GM18858 (cell line): ENCODE measurements around the gene ZFAND6.
A peak's percentile ranks its signal among the peaks of the same experiment; 100 is the strongest.

ENCODE experiments used
- ATAC-seq: cut with Tn5 transposase; IDR thresholded peaks from one replicate; pipeline ENCODE4 v1.9.1; 2021; ENCODE audit not compliant: unreplicated experiment

ZFAND6 gene

DNA sequence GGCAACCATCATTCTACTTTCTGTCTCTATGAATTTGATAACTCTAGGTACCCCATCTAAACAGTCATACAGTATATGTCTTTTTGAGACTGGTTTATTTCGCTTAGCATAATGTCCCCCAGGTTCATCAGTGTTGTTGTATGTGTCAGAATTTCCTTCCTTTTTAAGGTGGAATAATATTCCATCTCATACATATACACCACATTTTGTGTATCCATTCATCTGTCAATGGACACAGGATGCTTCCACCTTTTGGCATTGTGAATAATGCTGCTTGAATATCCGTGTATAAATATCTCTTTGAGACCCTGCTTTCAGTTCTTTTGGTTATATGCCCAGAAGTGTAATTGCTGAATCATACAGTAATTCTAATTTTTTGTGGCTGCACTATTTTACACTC lies 10.4 kb upstream of the ZFAND6 start:
- no peak for ATAC-seq

DNA sequence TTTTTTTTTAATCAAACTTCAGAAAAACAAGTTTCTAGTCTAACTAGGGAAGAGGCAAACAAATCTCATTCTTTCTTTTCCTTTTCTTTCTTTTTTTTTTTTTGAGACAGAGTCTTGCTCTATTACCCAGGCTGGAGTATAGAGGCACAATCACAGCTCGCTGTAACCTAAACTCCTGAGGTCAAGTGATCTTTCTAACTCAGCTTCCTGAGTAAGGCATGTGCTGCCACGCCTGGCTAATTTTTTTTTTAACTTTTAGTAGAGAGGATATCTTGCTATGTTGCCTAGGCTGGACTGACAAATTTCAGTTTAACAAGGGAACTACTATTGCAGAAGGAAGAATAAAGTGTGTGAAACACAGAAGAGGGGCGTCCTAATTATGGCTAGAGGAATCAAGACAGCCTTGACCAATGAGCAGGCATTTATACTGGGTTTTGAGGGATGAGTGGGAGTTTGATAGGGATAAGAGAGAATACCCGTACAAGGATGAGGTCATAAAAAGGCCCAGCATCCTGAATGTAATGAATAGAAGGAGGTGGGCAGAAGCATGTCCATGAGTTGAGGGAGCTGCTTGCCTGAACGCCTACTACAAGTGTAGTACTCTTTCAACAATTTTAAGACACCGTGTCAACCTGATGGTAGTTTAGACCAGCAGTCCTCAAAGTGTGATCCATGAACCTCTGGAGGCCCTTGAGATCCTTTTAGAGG lies 6.7 kb upstream of the ZFAND6 start:
- no peak for ATAC-seq

DNA sequence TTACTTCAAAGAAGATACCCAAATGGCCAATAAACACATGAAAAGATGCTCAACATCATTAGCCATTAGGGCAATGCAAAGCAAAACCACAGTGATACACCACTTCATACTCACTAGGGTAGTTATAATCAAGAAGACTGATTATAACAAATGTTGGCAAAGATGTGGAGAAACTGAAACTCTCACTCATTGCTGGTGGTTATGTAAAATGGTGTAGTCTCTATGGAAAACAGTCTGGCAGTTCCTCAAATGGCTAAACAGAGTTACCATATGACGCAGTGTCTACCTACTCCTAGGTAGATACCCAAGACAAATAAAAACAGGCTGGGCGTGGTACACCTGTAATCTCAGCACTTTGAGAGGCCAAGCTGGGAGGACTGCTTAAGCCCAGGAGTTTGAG lies 3.5 kb upstream of the ZFAND6 start:
- no peak for ATAC-seq

DNA sequence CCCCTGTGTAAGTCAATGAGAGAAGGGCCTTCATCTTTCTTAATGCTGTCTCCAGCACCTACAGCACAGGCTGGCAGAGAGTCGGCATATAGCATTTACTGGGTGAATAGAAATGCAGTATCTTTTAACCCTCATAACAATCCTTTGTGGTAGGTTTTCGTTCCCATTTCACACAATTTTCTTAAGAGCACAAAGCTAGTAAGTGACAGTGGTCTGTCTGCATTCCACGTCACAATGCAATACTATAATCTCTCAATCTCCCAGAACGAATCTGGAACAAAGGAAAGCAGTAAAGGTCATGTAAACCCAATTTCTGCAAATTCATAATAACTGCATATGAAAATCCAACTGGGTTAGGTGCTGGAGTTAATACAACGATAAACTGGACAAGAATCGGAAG lies 1.4 kb upstream of the ZFAND6 start:
- no peak for ATAC-seq

DNA sequence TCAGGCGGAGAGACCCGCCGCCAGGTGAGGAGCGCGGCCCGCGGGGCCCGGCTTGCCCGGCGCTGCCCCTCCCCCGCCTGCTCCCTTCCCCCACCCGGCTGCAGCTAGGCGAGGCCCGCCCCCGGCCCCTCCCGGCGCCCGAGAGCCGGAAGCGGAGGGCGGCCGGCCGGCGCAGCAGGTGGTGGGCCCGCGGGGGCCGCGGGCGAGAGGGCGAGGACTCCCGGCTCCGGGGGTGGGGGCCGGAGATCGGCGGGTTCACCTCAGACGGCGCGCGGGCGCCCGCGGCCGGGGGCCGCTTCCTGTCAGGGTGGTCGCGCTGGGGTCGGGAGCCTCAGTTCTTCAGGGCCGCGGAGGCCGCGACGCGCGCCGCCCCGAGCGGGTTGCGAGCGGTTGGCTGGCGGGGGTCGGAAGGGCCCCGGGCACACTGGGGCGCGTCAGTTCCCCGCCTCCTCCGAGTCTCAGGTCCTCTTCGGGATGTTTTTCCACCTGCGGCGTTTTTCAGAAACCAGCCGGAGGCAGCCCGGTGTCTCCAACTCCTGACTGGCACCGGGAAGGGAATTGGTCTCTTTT lies 395 bp downstream of the ZFAND6 start:
- no peak for ATAC-seq

DNA sequence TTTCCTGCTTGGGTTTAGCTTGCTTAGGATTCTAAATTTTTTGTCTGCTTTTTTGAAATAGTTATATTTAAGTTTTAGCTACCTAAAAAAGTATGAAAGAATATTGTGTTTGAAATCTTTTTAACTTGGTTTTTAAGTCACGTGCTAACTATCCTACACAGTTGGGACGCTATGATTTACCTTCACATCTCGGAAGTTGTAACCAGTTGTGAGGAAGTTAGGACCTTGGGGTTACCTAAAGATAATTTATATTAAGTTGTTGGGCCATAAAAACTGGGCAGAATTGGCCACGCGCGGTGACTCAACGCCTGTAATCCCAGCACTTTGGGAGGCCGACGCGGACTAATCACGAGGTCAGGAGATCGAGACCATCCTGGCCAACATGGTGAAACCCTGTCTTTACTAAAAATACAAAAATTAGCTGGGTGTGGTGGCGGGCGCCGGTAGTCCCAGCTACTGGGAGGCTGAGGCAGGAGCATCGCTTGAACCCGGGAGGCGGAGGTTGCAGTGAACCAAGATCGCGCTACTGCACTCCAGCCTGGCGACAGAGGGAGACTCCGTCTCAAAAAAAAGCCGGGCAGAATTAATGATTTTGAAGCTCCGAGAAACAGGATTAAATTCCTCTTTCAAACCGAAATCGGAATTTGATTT lies 1.0 kb downstream of the ZFAND6 start:
- ATAC-seq: no peak

DNA sequence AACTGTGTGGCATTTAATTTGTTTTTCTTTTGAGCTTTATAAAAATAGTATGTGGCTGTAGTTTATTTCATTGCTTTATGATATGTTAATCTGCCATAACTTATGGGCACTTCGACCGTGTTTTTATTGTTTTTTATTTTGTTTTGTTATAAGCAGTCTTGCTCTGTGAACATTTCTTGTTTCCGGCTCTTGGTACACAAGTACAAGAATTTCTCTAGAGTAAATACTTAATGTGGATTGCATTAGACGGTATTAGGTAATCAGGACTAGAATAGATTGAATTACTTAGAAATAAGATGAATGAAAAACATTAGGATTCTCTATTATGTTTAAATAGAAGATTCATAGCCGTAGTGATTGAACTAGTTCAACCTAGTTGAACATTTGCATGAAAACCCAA lies 2.1 kb downstream of the ZFAND6 start:
- no peak for ATAC-seq

DNA sequence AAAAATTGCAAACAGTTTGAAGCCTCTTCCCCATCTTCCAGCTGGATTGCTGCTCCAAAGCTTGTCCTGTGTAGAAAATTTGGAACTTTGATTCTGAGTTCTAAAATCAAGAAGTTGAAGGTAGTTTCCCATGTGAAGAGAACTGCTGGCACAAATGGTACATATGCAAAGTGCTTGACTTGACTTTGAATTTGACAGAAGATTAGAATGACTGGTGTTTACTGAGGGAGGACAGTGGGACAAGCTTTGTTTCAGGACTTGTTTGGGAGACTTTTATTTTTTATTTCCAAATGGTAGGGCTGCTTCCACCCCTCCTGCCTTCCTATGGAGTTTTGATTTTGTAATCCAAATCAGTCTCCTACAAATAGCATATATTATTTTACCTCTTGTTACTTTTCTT lies 7.4 kb downstream of the ZFAND6 start:
- no peak for ATAC-seq

DNA sequence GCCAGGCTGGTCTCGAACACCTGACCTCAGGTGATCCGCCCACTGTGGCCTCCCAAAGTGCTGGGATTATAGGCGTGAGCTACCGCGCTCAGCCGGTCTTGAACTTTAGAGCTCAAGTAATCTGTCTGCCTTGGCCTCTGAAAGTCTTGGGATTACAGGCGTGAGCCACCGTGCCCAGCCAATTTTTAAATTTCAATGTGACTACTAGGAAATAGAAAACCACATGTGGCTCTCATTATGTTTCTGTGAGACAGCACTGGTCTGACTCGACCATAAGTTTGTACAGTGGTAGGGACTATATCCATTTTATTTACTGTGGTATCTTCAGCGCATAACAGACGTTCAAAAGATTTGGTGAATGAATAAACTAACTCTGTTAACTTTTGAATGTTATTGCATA lies 9.1 kb downstream of the ZFAND6 start:
- ATAC-seq: no peak

DNA sequence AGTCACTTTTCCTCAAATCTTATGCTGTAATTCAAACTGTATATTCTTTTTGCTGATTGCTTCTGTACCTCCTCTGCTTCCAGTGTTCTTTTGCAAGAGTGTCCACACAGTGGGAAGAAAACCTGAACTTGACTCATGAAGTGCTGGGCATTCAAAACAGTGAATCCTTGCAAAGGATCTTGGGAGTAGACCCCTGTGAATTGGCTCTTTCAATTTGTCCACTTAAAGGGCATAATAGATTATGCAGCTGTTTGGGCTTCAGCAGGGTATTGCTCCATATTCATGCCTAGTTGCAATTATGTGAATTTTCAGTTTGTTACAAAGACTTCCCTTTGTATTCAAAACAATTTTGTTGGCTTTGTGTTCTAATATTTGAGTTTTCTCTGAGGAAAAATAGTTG lies 11.4 kb downstream of the ZFAND6 start:
- no peak for ATAC-seq

DNA sequence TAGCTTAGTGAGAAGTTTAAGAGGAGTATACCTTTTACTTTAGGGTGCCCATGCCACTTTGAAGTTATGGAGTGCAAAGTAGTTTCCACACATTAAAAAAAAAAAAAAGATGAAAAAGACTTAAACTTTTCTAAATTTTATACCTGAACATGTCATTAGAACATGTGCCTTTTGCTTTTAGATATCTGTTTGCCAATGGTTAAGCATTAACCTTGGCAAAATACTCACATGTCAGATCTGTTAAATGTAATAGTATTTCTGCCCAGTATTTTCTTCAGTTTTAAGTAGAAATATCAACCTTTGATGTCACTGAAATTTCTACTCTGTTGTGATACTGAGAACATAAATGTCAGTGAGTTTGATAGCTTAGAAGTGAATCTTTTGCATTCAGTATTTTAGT lies 12.2 kb downstream of the ZFAND6 start:
- no peak for ATAC-seq

DNA sequence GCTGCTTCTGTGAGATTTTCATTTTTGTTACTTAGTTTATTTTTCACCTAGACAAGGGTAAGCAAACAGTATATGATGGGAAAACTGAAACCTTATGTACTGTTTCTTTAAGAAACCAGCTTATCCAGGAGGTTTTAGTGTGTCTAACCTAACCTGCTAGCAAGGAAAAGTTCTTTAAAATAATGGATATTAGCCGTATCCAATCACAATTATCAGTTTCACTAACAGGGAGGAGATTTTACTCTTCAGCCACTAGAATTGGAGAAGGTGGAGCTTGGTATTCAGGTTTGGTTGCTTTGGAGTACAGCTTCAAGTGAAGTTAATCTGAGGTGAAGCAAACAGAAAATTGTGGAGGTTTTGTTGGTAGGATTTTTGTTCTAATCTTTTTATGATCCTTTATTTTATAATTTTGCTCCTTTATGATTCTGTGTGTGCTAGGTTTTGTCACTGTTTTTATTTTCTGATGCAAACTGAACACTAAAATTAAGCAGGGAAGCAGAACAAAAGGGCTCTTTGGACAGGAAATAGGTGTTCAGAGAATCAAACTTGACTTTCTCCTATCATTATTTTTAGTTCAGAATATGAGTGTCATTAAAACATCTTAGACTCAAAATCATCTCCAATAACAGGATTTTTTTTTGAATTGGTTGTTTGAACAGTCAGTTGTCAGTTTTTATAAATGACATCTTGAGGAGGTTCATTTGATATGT lies 13.0 kb downstream of the ZFAND6 start:
- peak; percentile 76 for ATAC-seq

DNA sequence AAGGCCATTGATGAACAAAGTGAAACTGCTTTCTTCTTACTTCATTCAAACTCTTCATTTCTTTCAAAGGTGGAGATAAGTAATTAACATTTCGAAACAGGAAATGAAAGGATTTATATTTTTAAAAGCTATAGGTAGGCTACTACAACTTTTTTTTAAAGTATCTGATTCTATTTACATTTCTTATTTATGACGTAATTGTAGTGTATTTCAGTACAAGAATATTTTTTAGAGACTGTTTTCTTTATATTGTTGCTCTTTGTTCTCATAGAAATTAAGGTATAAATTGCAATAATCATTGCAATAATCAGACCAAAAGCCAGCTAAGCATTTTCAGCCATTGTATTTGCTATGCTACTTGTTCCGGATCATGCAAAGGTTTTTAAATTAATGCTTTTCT lies 13.7 kb downstream of the ZFAND6 start:
- no peak for ATAC-seq

DNA sequence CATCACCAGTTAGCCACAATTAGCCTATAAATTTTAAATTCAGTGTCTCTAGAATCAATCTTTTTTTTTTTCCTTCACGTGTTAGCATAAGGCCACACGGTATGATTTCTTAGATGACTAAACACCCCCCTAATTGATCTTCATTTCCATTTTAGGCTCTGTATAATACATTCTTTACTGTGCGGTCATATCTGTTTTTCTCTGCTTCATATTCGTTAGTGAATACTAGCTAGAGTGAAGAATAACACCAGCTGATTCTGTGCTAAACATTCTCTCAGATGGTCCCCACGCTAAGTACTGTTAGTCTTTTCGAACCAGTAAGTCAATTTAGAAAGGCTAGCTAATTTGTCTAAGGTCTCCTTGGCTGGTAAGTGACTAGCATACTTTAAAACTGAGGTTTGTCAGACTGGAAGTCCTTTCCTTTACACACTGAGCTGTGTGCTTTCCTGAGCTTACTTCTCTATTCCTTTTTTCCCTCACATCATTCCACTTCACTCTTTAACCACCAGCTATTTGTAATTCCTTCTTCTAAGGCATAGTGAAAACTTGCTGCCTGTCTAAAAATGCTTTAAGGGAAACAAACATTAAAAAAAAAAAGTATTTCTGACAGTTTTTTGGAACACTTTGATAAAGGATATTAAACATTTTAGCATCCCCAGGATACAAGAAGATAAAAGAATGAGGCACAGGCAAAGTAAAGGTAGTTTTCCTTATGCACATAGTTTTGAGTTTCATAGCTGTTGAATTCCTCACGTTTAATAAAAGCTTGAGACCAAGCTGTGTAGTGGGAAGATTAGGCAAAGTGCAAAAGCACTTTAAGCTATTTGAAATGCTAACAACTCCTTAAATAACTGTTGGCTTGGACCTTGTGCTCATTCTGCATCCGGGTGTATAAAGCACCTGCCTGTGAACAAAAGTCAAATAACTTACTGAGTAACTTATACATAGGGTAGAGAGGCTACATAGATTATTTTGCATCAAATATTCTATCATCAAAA lies 17.1 kb downstream of the ZFAND6 start:
- no peak for ATAC-seq

DNA sequence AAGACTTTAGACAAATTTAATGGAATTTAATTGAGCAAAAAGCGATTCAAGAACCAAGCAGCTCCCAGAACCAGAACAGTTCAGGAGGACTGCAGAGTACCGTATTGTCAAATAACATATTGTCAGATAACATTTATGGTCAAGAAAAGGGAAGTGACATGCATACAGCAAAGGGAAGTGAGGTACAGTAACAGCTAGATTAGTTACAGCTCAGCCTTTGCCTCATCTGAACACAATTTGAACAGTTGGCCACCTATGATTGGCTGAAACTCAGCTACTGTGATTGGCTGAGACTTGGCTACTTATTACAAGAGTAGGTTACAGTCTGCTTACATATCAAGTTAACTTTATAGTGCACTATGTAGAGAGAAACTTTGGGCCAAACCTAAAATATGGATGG lies 21.9 kb downstream of the ZFAND6 start:
- no peak for ATAC-seq

DNA sequence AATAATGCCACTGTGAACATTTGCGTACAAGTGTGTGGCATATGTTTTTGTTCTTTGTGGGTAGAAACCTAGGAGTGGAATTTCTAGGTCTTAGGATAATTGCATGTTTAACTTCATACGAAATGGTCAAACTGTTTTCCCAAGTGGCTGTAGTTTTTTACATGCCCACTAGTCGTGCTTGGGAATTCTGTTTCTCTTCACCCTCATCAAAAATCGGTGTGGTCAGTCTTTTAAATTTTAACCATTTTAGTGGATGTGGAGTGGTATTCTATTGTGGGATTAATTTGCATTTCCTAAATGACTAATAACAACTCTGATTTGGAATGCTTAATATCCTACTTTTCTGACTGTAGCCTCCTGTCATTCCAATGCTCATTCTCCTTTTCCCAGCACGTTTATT lies 27.6 kb downstream of the ZFAND6 start:
- ATAC-seq: no peak

DNA sequence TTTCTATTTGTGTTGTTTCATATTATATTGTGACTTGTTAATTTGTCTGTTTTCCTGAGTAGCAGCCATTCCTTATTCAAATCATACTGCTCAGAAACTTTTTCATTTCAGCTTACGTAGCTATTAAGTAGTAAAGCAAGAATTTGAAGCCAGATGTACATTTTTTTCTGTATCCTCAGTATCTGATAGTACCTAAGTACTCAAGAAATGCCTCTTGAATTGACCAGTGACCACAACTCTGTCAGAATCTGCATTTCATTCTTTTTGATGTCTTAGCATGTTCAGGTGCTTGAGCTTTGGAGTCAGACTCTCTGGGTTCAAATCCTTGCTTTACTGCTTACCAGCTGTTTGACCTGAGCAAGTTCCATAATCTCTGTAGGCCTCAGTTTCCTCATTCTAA lies 30.6 kb downstream of the ZFAND6 start:
- ATAC-seq: no peak

DNA sequence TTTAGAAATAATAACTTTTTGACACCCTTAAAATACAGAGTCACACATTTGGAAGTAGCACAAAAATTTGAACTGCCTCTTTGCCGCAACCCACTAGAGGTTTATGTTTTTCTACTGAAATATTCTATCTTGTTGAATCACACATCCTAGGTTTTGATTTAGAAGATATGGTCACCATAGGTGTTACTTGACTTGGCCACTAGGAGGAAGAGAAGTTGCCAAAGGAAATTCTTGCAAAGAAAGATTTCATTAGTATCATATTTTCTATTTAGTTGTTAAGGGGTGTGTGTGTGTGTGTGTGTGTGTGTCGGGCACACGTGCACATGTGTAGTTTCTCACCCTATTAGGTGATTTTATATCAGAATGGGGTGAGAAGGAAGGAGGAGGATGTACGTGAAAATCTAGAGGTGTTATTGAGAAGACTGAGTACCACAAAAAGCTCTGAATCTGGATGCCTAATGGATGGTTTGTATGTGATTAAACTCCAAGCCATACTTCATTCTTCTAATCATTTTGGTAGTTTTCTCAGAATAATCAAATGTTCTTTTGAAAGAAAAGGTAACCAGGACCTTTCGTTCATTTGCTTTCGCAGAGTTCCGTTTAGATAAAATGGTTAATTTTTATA lies 31.5 kb downstream of the ZFAND6 start:
- no peak for ATAC-seq

DNA sequence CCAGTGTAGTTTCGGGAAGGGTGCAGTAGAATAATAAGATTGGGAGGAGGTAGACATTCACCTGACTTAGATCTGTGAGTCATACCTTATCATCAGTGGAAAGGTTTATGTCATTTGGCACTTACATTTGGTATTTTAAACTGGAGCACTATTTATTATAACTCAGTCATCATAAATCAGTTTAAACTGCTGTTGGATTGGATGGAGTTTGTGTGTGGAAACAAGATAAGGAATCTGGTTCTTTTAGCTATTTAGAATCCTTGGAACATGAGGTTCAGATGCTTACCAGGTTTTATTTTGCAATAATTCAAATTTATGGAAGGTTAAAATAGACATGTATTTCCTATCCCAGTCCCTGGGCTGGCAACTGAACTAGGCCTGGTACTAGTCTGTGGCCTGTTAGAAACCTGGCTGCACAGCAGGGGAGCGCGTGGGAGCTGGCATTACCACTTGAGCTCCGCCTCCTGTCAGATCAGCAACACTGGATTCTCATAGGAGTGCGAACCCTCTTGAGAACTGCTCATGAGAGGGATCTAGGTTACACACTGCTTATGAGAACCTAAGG lies 34.5 kb downstream of the ZFAND6 start:
- no peak for ATAC-seq

DNA sequence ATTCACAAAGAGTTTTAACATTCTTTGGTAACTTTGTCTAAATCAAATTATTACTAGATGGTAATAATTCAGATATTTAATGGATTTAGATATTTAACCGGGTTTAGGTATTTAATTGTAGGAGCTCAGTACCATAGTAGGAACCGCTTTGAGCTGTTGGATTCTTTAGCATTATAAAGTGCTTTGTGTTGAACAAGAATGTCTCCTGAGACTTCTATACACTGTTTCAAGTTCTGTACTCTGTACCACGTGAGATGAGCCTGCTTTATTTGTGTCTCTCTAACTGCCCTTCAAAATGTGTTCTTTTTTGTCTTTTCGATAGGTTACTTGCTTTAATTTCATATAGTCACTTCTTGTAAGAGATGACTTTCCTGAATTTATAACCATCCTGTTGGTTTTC lies 36.0 kb downstream of the ZFAND6 start:
- no peak for ATAC-seq
